Osteocyte (in vitro differentiated cells): ENCODE results near the gene PTPRK. TPM values are rescaled to one million over a fixed set of nuclear protein-coding genes. Genes with fewer than 3 reads are reported as not detected.

Source experiments
- DNase-seq: peaks from one replicate; pipeline ENCODE4 v3.0.0; 2021; ENCODE audit warnings: mixed read lengths; ENCODE audit not compliant: unreplicated experiment; ENCODE audit errors: extremely low spot score
- H3K27ac Mint-ChIP-seq: one replicate; pipeline ENCODE4 v1.8.0; 2021; ENCODE audit warnings: mild to moderate bottlenecking, mixed read lengths; ENCODE audit not compliant: unreplicated experiment
- H3K27me3 Mint-ChIP-seq: one replicate; pipeline ENCODE4 v1.8.0; 2021; ENCODE audit warnings: mixed read lengths; ENCODE audit not compliant: unreplicated experiment
- H3K36me3 Mint-ChIP-seq: one replicate; pipeline ENCODE4 v1.8.0; 2021; ENCODE audit warnings: mixed read lengths; ENCODE audit not compliant: unreplicated experiment
- H3K4me1 Mint-ChIP-seq: one replicate; pipeline ENCODE4 v1.8.0; 2021; ENCODE audit warnings: mixed read lengths; ENCODE audit not compliant: unreplicated experiment
- H3K4me3 Mint-ChIP-seq: one replicate; pipeline ENCODE4 v1.8.0; 2021; ENCODE audit warnings: mild to moderate bottlenecking, moderate library complexity, mixed read lengths; ENCODE audit not compliant: unreplicated experiment
- H3K9me3 Mint-ChIP-seq: one replicate; pipeline ENCODE4 v1.8.0; 2021; ENCODE audit warnings: mixed read lengths; ENCODE audit not compliant: unreplicated experiment
- CTCF ChIP-seq: fragments of 200-600 bp; sonication (generic); IDR thresholded peaks from 2 replicates; pipeline ENCODE4 v1.5.0; 2021; ENCODE audit warnings: antibody characterized with exemption, mild to moderate bottlenecking, moderate library complexity
- total RNA-seq: library from RNA; stranded (reverse); gene quantifications from 2 replicates; pipeline ENCODE4 v1.2.1, GENCODE V29; 2021

The PTPRK gene
- total RNA-seq, 1 donor from 2014 or later = 130 TPM

GRCh38 chr6:128206610-128207426 is 313.6 kb downstream of the PTPRK start:
- Mint-ChIP-seq H3K27ac (no peak overlapping the region), H3K4me3 (no peak overlapping the region), H3K36me3 (peaks cover 9% of the 10 kb centered on the region), H3K9me3 (no peaks in the 10 kb centered on the region), H3K27me3 (no peaks in the 10 kb centered on the region), H3K4me1 (peaks cover 42% of the 10 kb centered on the region)
- DNase-seq = no peak
- TF ChIP-seq CTCF = no peak

GRCh38 chr6:128204616-128205015 is 315.8 kb downstream of the PTPRK start:
- no peak for TF ChIP-seq CTCF
- Mint-ChIP-seq H3K4me1 (peaks cover 34% of the 10 kb centered on the region), H3K4me3 (no peak overlapping the region), H3K9me3 (no peaks in the 10 kb centered on the region), H3K27ac (peak overlapping the region; percentile 13), H3K27me3 (no peaks in the 10 kb centered on the region), H3K36me3 (peaks cover 7% of the 10 kb centered on the region)
- no peak for DNase-seq

GRCh38 chr6:128202169-128202765 is 318.1 kb downstream of the PTPRK start:
- Mint-ChIP-seq H3K4me1 (peaks cover 15% of the 10 kb centered on the region), H3K27ac (no peak overlapping the region), H3K9me3 (no peaks in the 10 kb centered on the region), H3K4me3 (no peak overlapping the region), H3K27me3 (no peaks in the 10 kb centered on the region), H3K36me3 (peaks cover 6% of the 10 kb centered on the region)
- no peak for TF ChIP-seq CTCF
- DNase-seq = no peak

GRCh38 chr6:128200789-128201188 is 319.6 kb downstream of the PTPRK start:
- H3K4me1 Mint-ChIP-seq = peaks cover 15% of the 10 kb centered on the region
- H3K4me3 Mint-ChIP-seq = no peak overlapping the region

More at GRCh38 chr6:128200789-128201188, 319.6 kb downstream of the PTPRK start:
- Mint-ChIP-seq H3K27me3 (no peaks in the 10 kb centered on the region), H3K36me3 (peaks cover 6% of the 10 kb centered on the region), H3K9me3 (no peaks in the 10 kb centered on the region), H3K27ac (no peak overlapping the region)
- DNase-seq = no peak
- no peak for TF ChIP-seq CTCF
